Measurements from ENCODE around the gene PIEZO1. TPM values are rescaled to one million over a fixed set of nuclear protein-coding genes. Genes with fewer than 3 reads are reported as not detected.
A peak's percentile ranks its signal among the peaks of the same experiment; 100 is the strongest.

Gene PIEZO1
- total and polyA plus RNA-seq, 11 donors: 14.2 to 59.7 (median 31.2) TPM

DNA sequence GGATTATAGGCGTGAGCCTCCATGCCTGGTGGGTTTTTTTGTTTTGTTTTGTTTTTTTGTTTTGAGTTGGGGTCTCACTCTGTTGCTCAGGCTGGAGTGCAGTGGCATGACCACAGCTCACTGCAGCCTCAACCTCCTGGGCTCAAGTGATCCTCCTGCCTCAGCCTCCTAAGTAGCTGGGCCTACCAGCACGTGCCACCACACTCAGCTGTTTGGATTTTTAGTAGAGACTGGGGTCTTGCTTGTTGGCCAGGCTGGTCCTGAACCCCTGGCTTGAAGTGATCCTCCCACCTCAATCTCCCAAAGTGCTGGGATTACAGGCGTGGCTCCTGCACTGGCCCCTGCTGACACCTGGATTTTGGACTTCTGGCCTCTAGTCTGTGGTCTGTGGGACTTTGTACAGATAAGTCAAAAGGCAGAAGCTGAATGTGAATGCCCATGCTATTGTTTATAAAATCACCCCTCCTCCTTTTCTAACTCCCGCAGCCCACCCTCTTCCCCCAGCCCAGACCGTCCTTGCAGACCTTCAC lies 104.4 kb downstream of the PIEZO1 start:
- Histone ChIP-seq H3K4me3 (no peak overlapping the region), H3K27me3 (peaks cover 0 to 29% (median 3%) of the 10 kb centered on the region in 9 donors), H3K36me3 (peaks cover 0 to 13% (median 0%) of the 10 kb centered on the region in 9 donors), H3K27ac (no peak overlapping the region), H3K4me1 (peaks cover 0 to 38% (median 5%) of the 10 kb centered on the region in 12 donors), H3K9me3 (no peaks in the 10 kb centered on the region)
- intact Hi-C loops (cut with DNase I): no loop called here
- ATAC-seq (no peak), DNase-seq (no peak)
- TF ChIP-seq CTCF (IDR thresholded peaks at IDR 0.05): no peak
- no peak for TF ChIP-seq POLR2A (IDR thresholded peaks at IDR 0.05)
- 80 to 90% (median 85%) methylated on average over 5 of the region's 5 CpGs for WGBS, 4 donors

DNA sequence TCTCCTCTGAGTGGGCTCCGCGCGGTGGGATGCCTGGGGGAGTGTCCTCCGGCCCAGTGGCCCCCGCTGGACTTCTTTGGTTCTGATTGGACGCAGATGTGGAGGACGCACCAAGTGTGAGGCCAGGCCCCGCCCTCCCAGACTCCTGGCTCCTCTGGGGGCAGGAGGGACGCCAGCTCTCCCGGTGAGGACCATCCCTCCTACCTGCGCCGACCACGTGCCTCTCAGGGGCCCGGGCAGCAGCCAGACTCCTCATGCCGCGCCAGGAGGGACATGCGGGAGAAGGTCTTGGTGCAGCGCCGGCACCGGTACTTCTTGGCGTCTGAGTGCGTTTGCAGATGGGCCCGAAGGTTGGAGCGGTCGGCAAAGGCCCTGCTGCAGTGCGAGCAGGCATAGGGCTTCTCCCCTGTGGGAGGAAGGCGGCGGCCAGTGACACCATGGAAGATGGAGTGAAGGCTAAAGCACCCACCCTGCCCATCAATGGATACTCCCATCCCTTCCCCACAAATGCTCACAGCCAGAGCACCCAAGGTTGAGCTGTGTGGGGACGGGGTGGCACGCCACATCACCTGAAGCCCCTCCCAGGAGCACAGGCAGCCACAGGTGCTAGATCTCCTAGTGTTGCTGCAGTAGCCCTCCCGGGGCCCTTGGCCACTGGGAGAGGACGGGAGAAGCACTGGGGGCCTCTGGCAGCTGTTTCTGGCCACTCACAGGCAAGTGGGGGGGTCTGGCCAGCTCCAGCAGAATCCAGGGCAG lies 106.6 kb downstream of the PIEZO1 start:
- no peak for DNase-seq
- Histone ChIP-seq H3K9me3 (no peaks in the 10 kb centered on the region), H3K4me3 (no peak overlapping the region), H3K27me3 (peaks cover 0 to 16% (median 0%) of the 10 kb centered on the region in 9 donors), H3K27ac (no peak overlapping the region), H3K36me3 (peaks cover 0 to 13% (median 0%) of the 10 kb centered on the region in 9 donors), H3K4me1 (peaks cover 0 to 35% (median 13%) of the 10 kb centered on the region in 12 donors)
- intact Hi-C loops (cut with DNase I): no loop called here
- TF ChIP-seq CTCF (IDR thresholded peaks at IDR 0.05) (no peak), POLR2A (IDR thresholded peaks at IDR 0.05) (no peak)
- 43 to 84% (median 66%) methylated on average over 8 to 32 of the region's 32 CpGs for WGBS, 4 donors
- no peak for ATAC-seq

DNA sequence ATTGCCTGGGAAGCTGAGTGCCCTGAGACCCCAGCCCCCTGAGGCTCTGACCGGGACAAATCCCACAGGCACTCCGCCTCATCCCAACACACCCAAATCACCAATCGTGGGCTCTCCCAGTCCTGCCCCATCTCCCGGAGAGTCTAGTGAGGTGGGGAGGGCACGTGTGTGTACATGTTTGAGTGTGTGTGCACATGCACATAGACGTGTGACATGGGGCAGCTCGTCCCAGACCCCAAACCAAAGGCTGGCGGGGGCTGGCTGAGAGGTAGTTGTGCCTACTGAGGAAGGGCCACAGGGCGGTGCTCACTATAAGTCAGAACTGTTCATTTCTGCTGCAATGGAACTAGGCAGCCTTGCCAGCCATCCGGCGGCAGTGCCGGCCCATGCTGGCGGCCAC lies 107.3 kb downstream of the PIEZO1 start:
- no peak overlapping the region for H3K4me3 ChIP-seq
- H3K4me1 ChIP-seq: peaks cover 0 to 41% (median 16%) of the 10 kb centered on the region in 12 donors
- TF ChIP-seq POLR2A (IDR thresholded peaks at IDR 0.05) (no peak), CTCF (IDR thresholded peaks at IDR 0.05) (no peak)
- DNase-seq (no peak), ATAC-seq (no peak)
- 76 to 100% (median 83%) methylated on average over 4 to 13 of the region's 13 CpGs for WGBS, 4 donors
- H3K36me3 ChIP-seq: peaks cover 0 to 13% (median 0%) of the 10 kb centered on the region in 9 donors
- peaks cover 0 to 16% (median 0%) of the 10 kb centered on the region in 9 donors for H3K27me3 ChIP-seq
- intact Hi-C loops (cut with DNase I): no loop called here
- H3K27ac ChIP-seq: no peak overlapping the region
- no peaks in the 10 kb centered on the region for H3K9me3 ChIP-seq

GRCh38 chr16:88676502-88677242 lies 108.3 kb downstream of the PIEZO1 start:
- no peak for ATAC-seq
- 72 to 82% (median 74%) methylated on average over 12 to 22 of the region's 22 CpGs for WGBS, 4 donors
- TF ChIP-seq POLR2A (IDR thresholded peaks at IDR 0.05) (no peak), CTCF (IDR thresholded peaks at IDR 0.05) (no peak)

More at GRCh38 chr16:88676502-88677242, 108.3 kb downstream of the PIEZO1 start:
- Histone ChIP-seq H3K4me3 (no peak overlapping the region), H3K27ac (peak overlapping the region in 1 of 12 donors; percentile 89), H3K36me3 (peaks cover 0 to 13% (median 0%) of the 10 kb centered on the region in 9 donors), H3K9me3 (no peaks in the 10 kb centered on the region), H3K4me1 (peaks cover 0 to 50% (median 14%) of the 10 kb centered on the region in 12 donors), H3K27me3 (peaks cover 0 to 11% (median 0%) of the 10 kb centered on the region in 9 donors)
- intact Hi-C loops (cut with DNase I): no loop called here
- no peak for DNase-seq

Data from heart left ventricle (tissue), 16 donors.